ENCODE results near the gene FBN2. TPM values are rescaled to one million over a fixed set of nuclear protein-coding genes. Genes with fewer than 3 reads are reported as not detected.

The FBN2 gene
- total RNA-seq, 4 donors from 2014 or later, result 0.57 to 4.4 (median 1.6) TPM

- intact Hi-C loops (cut with DNase I), result no loop called here
- Histone ChIP-seq H3K9me3 (no peaks in the 10 kb centered on the region), H3K27ac (no peak overlapping the region), H3K27me3 (no peaks in the 10 kb centered on the region), H3K36me3 (no peaks in the 10 kb centered on the region), H3K4me3 (no peak overlapping the region), H3K4me1 (no peaks in the 10 kb centered on the region)
- no peak for DNase-seq
- 70 to 85% methylated on average over 3 of the region's 3 CpGs for WGBS, 2 donors
- TF ChIP-seq POLR2A (IDR thresholded peaks at IDR 0.05), result no peak
These were observed 267.0 kb downstream of the FBN2 start for GRCh38 chr5:128271071-128271470.

- no peak for TF ChIP-seq POLR2A (IDR thresholded peaks at IDR 0.05)
- TF ChIP-seq, protein P1, sequence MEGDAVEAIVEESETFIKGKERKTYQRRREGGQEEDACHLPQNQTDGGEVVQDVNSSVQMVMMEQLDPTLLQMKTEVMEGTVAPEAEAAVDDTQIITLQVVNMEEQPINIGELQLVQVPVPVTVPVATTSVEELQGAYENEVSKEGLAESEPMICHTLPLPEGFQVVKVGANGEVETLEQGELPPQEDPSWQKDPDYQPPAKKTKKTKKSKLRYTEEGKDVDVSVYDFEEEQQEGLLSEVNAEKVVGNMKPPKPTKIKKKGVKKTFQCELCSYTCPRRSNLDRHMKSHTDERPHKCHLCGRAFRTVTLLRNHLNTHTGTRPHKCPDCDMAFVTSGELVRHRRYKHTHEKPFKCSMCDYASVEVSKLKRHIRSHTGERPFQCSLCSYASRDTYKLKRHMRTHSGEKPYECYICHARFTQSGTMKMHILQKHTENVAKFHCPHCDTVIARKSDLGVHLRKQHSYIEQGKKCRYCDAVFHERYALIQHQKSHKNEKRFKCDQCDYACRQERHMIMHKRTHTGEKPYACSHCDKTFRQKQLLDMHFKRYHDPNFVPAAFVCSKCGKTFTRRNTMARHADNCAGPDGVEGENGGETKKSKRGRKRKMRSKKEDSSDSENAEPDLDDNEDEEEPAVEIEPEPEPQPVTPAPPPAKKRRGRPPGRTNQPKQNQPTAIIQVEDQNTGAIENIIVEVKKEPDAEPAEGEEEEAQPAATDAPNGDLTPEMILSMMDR (IDR thresholded peaks at IDR 0.05), result no peak
- intact Hi-C loops (cut with DNase I), result no loop called here
- H3K9me3 ChIP-seq, result no peaks in the 10 kb centered on the region
- H3K4me1 ChIP-seq, result no peaks in the 10 kb centered on the region
- no peaks in the 10 kb centered on the region for H3K27me3 ChIP-seq
- no peaks in the 10 kb centered on the region for H3K36me3 ChIP-seq
- 67 to 74% methylated on average over 3 of the region's 3 CpGs for WGBS, 2 donors
- no peak overlapping the region for H3K27ac ChIP-seq
- no peak overlapping the region for H3K4me3 ChIP-seq
- no peak for DNase-seq
These were observed 273.3 kb downstream of the FBN2 start for GRCh38 chr5:128264564-128265360.

DNA sequence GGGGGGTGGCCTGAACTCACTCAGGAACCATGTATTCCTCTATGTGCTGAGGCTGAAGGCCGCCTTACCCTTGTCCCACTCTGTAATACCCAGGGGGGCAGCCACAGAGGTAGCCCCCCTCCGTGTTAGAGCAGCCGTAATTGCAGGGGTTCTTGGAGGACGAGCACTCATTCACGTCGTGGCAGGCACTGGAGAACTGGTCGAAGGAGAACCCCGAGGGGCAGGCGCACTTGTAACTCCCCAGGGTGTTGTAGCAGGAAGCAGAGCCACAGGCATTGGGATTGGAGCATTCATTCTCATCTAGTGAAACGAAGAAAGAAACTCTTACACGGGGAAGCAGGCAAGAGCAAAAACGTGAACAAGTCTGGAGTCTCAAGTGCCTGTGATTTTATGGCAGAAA, 274.7 kb downstream of the FBN2 start:
- H3K27me3 ChIP-seq, result no peaks in the 10 kb centered on the region
- H3K4me3 ChIP-seq, result no peak overlapping the region
- TF ChIP-seq POLR2A (IDR thresholded peaks at IDR 0.05), result no peak
- TF ChIP-seq, protein P1 (IDR thresholded peaks at IDR 0.05), result no peak
- H3K9me3 ChIP-seq, result no peaks in the 10 kb centered on the region
- WGBS, 2 donors, result 75 to 84% methylated on average over 5 to 10 of the region's 12 CpGs
- intact Hi-C loops (cut with DNase I), result no loop called here
- no peak overlapping the region for H3K27ac ChIP-seq
- no peaks in the 10 kb centered on the region for H3K4me1 ChIP-seq
- no peak for DNase-seq
- no peaks in the 10 kb centered on the region for H3K36me3 ChIP-seq

DNA sequence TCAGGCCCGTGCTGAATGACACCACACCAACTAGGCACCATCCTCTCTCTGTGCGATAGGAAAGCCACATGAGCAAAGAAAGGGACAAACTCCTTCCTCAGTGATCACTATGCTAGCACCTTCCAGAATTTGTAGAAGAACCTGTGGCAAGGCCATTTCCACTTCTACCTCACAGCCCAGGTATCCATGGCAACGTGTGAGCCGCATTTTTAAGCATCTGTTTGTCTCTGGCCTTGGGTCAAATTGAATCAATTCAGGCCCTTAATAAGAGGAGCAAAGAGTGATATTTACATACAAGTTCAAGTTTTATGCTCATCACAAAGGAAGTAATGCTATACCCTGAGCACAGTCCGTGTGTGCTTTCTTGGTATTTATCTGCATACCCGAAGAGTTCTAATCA, 275.1 kb downstream of the FBN2 start:
- TF ChIP-seq, protein P1 (IDR thresholded peaks at IDR 0.05), result no peak
- TF ChIP-seq POLR2A (IDR thresholded peaks at IDR 0.05), result no peak
- Histone ChIP-seq H3K4me3 (no peak overlapping the region), H3K36me3 (no peaks in the 10 kb centered on the region), H3K9me3 (no peaks in the 10 kb centered on the region), H3K4me1 (no peaks in the 10 kb centered on the region), H3K27me3 (no peaks in the 10 kb centered on the region), H3K27ac (no peak overlapping the region)
- no peak for DNase-seq
- intact Hi-C loops (cut with DNase I), result no loop called here
- 83 to 96% methylated on average over 6 of the region's 6 CpGs for WGBS, 2 donors

DNA sequence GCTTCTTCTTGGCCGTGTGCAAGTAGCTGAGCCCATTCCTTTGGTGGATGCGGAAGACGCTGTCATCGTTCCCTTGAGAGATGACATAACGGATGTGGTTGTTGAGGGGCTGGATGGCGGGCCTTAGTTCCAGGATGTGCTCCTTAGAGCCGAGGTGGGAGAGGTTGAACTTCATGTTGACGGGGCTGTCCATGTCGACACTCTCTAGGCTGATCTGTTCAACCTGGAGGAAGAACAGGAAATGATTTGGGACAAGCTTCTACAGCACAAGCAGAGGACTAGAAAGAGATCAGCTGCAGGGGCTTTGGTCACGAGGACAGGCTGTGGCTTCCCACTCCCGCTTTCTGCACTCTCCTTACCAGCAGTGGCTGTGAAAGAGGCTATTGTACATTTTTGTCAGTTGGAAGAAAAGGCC, 278.4 kb downstream of the FBN2 start:
- H3K4me3 ChIP-seq, result no peak overlapping the region
- H3K9me3 ChIP-seq, result no peaks in the 10 kb centered on the region
- DNase-seq, result no peak

More for the DNA sequence above, 278.4 kb downstream of the FBN2 start:
- Histone ChIP-seq H3K27ac (no peak overlapping the region), H3K36me3 (no peaks in the 10 kb centered on the region), H3K27me3 (no peaks in the 10 kb centered on the region), H3K4me1 (no peaks in the 10 kb centered on the region)
- 69 to 90% methylated on average over 6 to 11 of the region's 11 CpGs for WGBS, 2 donors
- intact Hi-C loops (cut with DNase I), result no loop called here
- TF ChIP-seq, protein P1 (IDR thresholded peaks at IDR 0.05), result no peak
- no peak for TF ChIP-seq POLR2A (IDR thresholded peaks at IDR 0.05)
